A172 (cell line): ENCODE measurements around the gene SMC3. TPM values are rescaled to one million over a fixed set of nuclear protein-coding genes. Genes with fewer than 3 reads are reported as not detected.

ENCODE experiments used
- DNase-seq: peaks from one replicate; pipeline ENCODE4 v3.0.0-alpha.2; 2015; ENCODE audit warnings: low spot score
- total RNA-seq: library from RNA; depleted of rRNA; stranded (reverse); fragments of >200 nt; shearing (Covaris generic); gene quantifications from 2 replicates; pipeline ENCODE4 v1.2.3, GENCODE V29; 2014

Gene SMC3
- total RNA-seq, 1 experiment from 2014 or later, result 89.3 TPM

DNA sequence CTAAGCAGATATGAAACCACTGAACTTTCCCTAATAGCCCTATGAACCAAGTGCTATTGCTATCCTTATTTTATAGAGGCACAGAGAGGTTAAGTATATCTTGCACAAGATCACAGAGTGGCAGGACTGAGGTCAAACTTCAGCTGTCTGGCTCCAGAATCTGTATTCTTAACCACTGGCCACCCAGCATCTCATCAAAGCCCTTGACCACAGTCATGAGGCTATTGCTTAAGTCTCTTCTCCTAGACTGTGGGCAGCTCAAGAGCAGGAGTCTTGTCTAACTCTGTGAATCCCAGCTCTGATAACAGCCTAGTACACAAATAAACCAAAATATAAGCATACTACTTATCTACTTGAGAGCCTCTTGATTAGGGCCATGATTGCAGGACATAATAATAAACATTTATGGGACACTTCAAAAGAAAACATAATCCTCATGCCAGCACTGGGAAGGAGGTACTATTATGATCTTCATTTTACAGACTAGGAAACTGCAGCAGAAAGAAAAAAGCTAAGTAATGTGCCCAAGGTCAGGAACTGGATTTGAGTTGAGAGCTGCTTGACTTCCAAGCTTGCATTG, 22.4 kb upstream of the SMC3 start:
- no peak for DNase-seq

GRCh38 chr10:110546077-110546476, 21.4 kb upstream of the SMC3 start:
- peak; percentile 25 for DNase-seq

DNA sequence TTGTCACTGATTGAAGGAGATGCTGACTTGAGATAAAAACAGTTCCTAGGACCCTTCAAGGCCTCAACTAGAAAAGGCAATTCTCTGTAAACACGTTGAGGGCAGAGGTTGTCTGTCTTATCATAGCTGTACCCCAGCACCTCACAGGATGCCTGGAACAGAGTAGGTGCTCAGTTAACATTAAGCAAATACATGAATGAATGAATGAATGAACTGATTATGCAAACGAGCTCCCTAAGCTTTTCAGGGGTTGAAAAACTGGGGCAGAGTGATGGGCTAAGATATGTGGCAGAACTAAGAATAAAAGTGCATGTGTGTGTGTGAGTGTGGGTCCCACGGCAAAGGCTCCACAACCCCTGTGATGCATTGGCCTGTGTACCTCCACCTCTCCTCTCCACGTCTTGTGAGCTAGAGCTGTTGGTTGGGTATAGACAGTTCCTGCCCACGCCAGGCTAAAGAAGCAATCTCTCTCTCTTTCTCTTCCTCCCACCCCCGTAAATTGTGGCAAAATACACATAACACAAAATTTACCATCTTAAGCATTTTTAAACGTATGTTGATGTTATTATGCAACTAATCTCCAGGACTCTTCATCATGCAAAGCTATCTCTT, 20.9 kb upstream of the SMC3 start:
- DNase-seq, result no peak

DNA sequence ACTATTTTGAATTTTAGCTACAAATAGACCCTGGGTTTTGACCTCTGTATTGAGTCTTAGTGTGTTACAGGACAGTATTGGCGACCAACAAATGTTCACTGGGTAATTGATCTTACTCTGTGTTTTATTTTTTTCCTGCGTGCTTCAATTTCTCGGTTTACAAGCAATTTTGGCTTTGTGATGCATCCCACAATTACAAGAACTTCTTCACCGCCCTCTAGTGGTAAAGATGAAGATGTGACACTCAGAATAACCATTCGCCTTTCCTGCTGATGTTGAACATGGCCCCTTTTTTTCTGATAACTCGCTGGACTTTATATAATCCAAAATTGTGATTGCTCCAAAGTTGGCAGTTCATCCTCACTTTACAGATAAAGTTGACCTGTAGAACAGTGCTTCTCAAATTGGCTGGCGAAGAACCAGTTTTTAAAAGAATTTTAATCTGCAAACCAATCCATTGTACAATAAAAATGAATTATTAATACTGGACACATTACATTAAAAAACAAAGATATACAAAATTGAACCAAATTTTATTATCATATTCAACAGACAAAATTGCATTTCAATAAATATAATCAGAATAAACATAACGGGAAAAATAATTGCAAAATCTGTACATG, 20.2 kb upstream of the SMC3 start:
- peak; percentile 62 for DNase-seq

DNA sequence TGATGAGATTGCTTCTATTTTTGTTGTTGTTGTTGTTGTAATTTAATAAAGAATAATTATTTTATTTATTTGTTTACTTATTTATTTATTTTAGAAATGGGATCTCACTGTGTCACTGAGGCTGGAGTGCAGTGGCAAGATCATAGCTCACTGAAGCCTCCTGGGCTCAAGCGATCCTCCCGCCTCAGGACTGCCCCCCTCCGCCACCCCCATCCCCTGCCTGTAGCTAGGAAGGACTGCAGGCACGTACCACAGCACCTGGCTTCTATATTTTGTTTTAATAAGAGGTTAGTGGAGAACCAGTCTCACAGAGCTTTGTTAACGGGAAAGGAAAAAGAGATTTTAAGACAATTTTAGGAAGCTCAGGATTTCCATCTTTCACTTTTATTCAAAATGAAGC, 19.5 kb upstream of the SMC3 start:
- no peak for DNase-seq

DNA sequence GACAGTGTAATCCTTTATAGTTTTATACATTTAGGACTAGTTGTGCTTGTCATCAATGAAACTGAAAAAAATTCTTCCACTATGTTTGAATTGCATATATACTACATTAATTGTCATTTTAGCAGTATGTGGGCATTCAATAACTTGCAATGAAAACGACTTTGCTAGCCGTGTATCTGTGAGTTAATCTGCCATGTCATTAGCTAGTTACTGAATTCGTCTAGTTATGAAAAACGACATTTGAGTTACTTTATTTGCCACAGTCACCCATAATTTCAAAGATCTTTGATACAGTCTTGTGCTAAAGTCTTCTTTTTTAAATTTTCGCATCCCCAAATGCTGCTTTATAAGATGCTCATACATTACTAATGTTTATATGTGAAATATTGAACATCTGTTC, 18.3 kb upstream of the SMC3 start:
- no peak for DNase-seq

DNA sequence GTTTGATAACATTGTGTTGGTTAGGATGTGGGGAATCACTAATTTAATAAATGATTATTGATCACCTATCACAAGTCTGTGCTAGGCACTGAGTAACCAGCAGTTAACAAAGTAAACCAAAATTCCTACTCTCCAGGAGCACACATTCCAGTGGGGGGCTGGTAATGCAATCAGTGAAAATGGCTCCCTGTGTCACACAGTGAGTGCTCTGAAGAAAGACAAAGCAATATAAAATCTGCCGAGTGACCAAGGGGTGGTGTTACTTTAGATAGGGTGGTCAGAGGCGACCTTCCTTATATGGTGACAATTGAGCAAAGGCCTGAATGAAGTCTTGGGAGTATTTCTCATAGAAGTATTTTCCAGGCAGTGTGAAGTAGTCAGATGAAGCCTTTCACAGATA, 13.6 kb upstream of the SMC3 start:
- DNase-seq, result no peak

GRCh38 chr10:110556296-110556695, 11.2 kb upstream of the SMC3 start:
- no peak for DNase-seq

DNA sequence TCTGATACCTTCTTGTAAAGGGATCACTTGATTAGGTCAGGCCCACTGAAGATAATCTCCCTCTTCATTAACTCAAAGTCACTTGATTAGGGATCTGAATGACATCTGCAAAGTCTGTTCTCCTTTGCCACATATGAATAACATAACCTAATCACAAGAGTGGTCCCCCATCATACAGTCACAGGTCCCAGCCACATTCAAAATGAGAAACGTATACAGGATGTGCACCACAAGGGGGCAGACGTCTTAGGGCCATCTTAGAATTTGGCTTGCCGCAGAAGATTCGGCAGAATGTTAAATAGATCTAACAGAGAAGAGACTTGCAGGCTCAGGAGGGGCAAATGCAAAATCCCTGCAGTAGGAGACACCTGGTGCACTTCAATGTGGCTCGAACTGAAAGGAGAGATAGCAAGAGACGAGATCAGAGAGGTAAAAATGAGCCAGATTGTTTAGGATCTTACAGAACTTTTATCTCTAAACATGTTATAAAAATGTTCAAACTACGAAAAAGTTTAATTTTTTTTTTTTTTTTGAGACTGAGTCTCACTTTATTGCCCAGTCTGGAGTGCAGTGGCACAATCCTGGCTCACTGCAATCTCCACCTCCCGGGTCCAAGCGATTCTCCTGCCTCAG, 10.4 kb upstream of the SMC3 start:
- no peak for DNase-seq

- DNase-seq, result no peak
Observed at GRCh38 chr10:110558041-110558440, 9.5 kb upstream of the SMC3 start.

- DNase-seq, result no peak
Observed at GRCh38 chr10:110560012-110560411, 7.5 kb upstream of the SMC3 start.

DNA sequence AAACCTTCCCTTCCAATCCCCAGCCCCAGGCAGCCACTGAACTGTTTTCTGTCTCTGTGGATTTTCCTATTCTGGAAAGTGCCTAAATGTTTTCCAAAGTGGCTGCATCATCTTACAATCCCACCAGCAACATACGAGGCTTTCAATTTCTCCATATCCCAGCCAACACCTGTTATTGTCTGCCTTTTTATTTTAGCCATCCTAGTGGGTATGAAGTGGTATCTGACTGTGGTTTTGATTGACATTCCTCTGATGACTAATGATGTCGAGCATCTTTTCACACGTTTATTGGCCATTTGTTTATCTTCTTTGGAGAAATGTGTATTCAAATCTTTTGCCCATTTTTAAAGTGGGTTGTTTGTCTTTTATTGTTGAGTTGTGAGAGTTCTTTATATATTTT, 6.2 kb upstream of the SMC3 start:
- DNase-seq, result no peak

DNA sequence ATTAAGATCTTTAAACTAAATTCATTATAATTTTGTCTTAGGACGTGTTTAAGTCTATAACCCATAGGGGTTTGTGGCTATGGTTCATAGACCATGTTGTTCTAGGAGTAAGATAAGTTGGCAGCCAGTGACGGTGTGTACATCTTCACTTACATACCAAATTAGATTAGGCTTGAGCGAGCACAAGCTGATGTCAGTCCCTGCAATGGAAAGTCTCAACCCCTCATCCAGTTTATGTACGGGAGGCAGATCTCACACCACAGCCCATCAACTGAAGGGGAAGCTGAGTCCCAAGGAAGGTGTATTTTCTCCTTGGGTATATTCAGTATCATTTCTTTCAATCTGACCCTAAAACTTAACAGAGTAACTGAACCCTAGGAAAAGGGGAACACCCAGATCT, 5.1 kb upstream of the SMC3 start:
- DNase-seq, result no peak

DNA sequence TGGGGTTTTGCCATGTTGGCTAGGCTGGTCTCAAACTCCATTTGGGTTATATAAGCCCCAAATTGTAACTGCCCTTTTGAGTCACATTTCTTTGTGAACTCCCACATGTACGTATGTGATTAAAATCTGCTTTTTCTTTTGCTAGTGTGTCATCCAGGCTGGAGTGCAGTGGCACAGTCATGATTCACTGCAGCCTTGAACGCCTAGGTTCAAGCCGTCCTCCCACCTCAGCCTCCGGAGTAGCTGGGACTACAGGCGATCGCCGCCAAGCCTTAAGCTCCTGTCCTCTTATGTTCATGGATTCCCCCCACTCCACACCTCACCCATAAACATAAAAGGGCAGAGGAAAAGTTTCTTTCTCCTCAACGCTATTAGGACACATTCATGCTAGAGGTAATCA, 4.4 kb upstream of the SMC3 start:
- no peak for DNase-seq

- peak; percentile 43 for DNase-seq
Observed at GRCh38 chr10:110566472-110567200, 859 bp upstream of the SMC3 start.

GRCh38 chr10:110568055-110568735, 700 bp downstream of the SMC3 start:
- DNase-seq, result peak; percentile 30

- no peak for DNase-seq
Observed at GRCh38 chr10:110569122-110569521, 1.6 kb downstream of the SMC3 start.

DNA sequence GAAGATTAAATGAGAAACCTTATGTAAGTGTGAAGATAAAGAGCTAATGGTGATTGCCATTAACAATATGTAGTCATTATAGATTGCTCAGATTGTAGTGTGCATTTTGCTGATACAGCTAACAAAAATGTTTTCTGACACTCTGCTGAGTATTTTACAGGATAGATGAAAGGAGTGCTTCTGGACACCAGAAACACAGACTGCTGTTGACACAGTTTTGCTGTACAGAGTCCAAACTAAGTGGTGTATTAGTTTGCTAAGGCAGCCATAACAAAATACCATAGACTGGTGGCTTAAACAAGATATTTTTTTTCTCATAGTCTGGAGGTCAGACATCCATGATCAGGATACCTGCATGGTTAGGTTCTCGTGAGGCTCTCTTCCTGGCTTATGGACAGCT, 2.2 kb downstream of the SMC3 start:
- no peak for DNase-seq

GRCh38 chr10:110571093-110571743, 3.7 kb downstream of the SMC3 start:
- no peak for DNase-seq

DNA sequence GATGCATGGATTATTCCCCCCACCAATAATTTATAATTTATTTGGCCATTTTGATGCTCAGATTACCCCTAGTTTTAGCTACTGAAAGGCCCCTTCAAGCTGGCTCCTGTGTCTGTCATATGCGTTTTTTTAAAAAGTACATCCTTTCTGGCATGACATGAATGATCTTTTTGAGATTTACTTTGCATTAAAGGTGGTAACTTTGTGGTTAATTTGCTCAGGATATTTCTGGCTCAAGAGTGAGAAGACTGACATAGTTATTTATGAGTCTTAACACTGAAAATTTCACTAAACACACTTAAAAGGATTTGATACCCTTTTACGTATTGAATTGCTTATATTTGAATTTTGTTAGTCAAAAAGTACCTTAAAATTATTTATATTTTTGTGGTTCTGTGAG, 5.4 kb downstream of the SMC3 start:
- DNase-seq, result no peak

GRCh38 chr10:110574420-110574819, 6.9 kb downstream of the SMC3 start:
- DNase-seq, result no peak
